Fibroblast of skin of abdomen (primary cell): Measurements from ENCODE around the gene HSD17B7. TPM values are rescaled to one million over a fixed set of nuclear protein-coding genes. Genes with fewer than 3 reads are reported as not detected.
"Not testable (repeated sequence)": the region's sequence is repeated elsewhere in the genome, so short reads cannot be mapped to it uniquely, and the experiment has no call there.

Experiments used
- DNase-seq: peaks from one replicate; pipeline ENCODE4 v3.0.0-alpha.2; 2013
- polyA plus RNA-seq, 2 experiments: library from polyadenylated mRNA; unstranded; fragments of 120-200 nt; gene quantifications; one replicate each; pipeline ENCODE4 v1.2.1, GENCODE V29; 2013; ENCODE audit not compliant: insufficient read length in 2 of 2

The HSD17B7 gene
- polyA plus RNA-seq (2013, experiment 1 of 2; ENCODE audit: insufficient read length): 3.8 TPM
- 4.9 TPM for polyA plus RNA-seq (2013, experiment 2 of 2; ENCODE audit: insufficient read length)

GRCh38 chr1:162790303-162790984, at the start of gene HSD17B7:
Gene HSD17B7, plus strand, starts transcription at chr1:162790702. Its CDS starts 99 bp downstream, at chr1:162790801.
- DNase-seq: peak; percentile 51

- DNase-seq: no peak
Measured at GRCh38 chr1:162740755-162741154, 49.7 kb upstream of the HSD17B7 start.

DNA sequence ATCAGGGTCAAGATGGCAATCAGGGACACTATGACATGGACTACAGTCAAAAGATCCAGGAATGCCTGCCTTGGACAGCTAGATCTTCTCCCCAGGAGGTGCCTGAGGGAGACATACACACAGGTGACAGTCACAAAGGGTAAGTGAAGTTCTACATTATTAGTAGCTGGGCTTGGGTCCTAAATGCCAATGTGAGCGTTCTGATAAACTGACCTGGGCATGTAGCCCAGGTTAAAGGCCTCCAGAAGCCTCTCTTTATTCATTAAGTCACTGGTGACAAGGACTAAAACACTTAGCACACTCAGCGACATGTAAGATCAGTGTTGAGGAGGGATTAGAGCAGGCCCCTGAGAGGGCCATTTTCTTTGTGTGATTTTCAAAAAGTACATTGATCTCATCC, 48.9 kb upstream of the HSD17B7 start:
- DNase-seq: no peak

DNA sequence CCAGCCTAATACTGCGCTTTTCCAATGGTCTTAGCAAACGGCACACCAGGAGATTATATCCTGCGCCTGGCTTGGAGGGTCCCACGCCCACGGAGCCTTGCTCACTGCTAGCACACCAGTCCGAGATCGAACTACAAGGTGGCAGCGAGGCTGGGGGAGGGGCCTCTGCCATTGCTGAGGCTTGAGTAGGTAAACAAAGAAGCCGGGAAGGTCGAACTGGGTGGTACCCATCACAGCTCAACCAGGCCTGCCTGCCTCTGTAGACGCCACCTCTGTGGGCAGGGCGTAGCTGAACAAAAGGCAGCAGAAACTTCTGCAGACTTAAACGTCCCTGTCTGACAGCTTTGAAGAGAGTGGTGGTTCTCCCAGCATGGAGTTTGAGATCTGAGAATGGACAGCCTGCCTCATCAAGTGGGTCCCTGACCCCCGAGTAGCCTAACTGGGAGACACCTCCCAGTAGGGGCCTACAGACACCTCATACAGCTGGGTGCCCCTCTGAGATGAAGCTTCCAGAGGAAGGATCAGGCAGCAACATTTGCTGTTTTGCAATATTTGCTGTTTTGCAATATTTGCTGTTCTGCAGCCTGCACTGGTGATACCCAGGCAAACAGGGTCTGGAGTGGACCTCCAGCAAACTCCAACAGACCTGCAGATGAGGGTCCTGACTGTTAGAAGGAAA, 44.1 kb upstream of the HSD17B7 start:
- DNase-seq: not testable (repeated sequence)

DNA sequence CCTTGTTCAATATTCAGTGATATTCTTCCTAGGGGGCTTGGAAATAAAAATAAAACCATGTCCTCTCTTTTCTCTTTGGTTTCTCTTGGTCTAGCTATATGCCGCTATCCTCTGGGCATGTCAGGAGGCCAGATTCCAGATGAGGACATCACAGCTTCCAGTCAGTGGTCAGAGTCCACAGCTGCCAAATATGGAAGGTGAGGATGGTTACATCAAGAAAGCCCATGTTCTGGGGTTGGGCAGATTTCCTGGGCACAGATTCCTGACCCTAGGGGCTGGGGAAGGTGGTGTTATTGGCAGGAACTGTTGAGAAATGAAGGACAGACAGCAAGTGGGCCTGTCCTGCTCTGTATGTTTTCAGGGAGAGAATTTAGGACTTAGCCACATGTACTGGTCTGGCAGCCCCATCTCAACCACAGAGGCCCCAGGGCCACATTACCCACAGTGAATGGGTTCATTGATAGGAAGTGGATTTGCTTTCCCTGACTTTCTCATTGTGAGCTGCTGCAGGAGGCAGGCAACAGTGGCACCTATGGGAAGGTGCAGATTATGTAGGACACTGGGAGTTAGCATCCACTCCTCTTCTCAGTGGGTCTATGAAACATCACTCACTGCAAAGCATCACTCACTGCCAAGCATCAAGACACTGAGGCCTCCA, 37.4 kb upstream of the HSD17B7 start:
- no peak for DNase-seq

DNA sequence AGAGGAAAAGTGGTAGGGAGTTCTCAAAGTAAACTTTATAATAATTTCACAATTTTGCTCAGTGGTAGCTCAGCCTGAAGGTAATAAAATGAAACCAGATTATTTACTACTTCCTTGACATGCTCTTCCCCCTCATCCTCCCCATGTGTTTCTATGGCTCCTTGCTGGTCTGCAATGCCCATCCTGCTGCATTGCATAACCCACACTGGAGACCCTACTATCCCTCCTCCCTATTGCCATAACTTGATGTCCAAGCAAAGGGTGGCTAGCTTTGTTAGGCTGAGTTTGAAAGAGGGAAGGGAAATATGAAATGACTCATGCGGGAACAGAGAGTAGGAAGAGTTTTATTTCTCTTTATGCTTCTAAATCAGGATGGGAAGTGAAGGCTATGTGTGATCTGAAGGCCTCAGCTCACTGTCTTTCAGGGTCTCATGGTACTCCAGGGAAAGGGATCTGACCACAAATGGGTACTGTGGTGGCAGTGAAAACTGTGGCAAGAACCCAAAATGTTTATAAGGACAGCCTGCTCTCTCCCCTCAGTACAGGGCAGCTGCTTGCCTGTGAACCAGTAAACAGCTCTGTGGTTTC, 36.4 kb upstream of the HSD17B7 start:
- no peak for DNase-seq

DNA sequence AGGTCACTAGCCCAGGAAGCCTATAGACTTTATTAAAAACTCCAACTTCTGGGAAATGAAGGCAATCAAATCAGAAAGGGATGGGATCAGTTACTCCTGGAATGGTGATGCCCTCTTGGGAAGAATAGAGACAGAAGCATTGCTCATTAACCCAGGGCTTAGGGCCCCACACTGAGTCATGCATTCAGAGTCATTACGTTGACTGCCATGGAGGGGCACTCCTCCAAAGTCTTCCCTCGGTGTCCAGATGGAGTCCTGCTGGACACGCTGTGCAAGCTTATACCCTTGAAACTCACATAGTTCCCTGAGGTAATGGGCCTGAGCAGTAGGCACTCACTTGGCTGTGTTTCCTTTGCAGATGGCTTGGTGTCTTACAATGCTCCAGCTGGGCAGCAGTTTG, 35.2 kb upstream of the HSD17B7 start:
- DNase-seq: no peak

DNA sequence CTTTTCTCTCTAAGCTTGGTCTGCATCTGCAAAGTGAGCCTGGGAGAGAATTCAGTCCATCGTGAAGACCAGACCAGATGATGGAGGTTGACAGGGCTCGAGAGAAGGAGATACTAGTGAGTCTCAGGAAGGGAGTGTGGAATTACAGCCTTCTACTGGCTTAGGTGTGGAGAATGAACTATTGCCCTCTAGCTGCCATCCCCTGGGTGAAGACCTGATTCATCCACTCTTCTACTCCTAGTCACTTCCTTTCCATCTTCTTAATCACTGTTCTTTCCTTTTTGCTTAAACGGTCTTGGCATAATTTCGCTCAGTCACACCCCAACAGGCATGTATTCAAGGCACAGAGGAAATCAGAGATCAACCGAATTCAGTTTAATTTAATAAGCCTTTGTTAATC, 34.0 kb upstream of the HSD17B7 start:
- DNase-seq: no peak

DNA sequence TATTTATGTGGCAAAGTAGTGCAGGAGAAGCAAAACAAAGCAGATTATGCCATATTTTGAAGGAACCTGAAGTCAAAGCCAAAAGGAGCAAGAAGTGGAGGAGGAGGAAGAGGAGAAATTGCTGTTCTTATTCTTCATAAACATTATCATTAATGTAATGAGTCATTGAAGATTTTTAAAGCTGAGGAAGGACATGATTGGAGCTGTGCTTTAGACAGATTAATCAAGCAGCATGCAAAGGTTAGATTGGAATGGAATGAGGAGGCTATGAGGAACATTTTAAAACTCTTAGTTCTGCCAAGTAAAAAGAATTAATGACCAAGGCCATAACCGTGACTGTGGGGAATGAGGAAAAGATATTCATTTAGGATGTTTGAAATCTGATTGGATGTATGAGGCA, 33.0 kb upstream of the HSD17B7 start:
- no peak for DNase-seq

DNA sequence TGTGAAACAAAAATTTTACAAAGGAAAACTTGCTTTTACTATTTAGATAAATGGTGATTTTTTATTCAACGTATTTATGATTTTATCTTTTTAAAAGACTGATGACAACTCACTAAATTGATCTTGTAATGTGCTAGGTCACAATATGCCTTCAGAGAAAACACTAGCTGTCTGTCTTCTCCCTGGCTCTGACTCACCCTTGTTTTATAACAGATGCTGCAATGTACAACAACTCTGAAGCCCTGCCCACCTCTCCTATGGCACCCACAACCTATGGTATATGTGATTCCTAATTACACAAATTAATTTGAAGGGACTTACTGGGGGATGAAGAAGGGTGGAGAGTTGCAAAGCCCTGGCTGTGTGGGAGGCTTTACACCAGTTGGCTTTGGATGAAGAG, 24.7 kb upstream of the HSD17B7 start:
- DNase-seq: no peak

GRCh38 chr1:162772571-162773154, 17.8 kb upstream of the HSD17B7 start:
- no peak for DNase-seq

DNA sequence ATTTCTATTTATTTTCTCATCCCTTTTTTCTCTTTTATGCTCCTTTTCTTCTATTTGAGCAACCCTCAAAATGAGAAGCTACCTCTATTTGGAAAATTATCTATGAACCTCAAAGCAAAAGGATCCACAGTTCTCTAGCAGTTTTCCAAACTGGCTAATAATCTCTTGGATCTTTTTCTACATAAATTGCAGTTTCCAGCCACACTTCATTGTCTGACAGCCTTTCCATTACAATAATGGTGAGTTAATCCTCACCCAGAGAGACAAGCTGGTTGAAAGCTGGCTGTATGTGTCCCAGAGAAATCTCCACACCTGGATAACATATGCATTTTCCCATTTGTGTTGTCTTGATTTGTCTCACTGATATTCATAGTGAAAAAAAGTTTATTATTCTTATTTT, 16.5 kb upstream of the HSD17B7 start:
- DNase-seq: no peak

- DNase-seq: no peak
Measured at GRCh38 chr1:162779043-162779442, 11.5 kb upstream of the HSD17B7 start.

- DNase-seq: no peak
Measured at GRCh38 chr1:162782671-162783070, 7.8 kb upstream of the HSD17B7 start.

- DNase-seq: not testable (repeated sequence)
Measured at GRCh38 chr1:162784926-162785325, 5.6 kb upstream of the HSD17B7 start.

- not testable (repeated sequence) for DNase-seq
Measured at GRCh38 chr1:162788783-162789182, 1.7 kb upstream of the HSD17B7 start.

- not testable (repeated sequence) for DNase-seq
Measured at GRCh38 chr1:162790985-162791357, 469 bp downstream of the HSD17B7 start.

DNA sequence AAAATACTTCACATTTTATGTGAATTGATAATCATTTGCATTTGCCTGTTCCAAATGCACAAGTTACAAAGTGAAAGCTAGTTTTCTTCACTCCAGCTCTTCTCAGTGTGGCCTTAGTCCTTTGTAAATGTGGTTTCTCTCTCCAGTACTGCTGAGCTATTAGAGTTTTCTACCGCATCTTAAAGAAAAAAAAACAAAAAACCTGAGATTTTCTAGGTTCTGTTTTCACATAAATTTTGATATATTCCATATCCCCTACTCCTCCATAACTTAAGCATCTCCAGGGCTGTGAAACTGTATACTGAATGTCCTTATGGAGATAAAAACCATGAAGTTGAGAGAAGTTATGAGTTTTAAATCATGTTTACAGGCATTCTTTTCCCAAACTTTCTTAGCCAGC, 3.8 kb downstream of the HSD17B7 start:
- not testable (repeated sequence) for DNase-seq

GRCh38 chr1:162796617-162797279, 6.2 kb downstream of the HSD17B7 start:
- DNase-seq: not testable (repeated sequence)

- peak; percentile 65 for DNase-seq
Measured at GRCh38 chr1:162799995-162800830, 9.7 kb downstream of the HSD17B7 start.

GRCh38 chr1:162807503-162807902, 17.0 kb downstream of the HSD17B7 start:
- not testable (repeated sequence) for DNase-seq
